MM.1S (cell line): ENCODE data around the gene ATF3.

ENCODE experiments used
- DNase-seq: peaks from one replicate; pipeline ENCODE4 v3.0.0-alpha.2; 2015
- H2AFZ ChIP-seq: fragments of 300-600 bp; sonication (generic); 2 replicates; pipeline ENCODE4 v1.6.0; 2016; ENCODE audit warnings: antibody characterized with exemption, low read length
- H3F3A ChIP-seq: fragments of 300-600 bp; sonication (generic); 2 replicates; pipeline ENCODE4 v1.6.1; 2016; ENCODE audit warnings: mild to moderate bottlenecking, antibody characterized with exemption, low read length, moderate library complexity, mixed read lengths; ENCODE audit not compliant: insufficient read depth
- H3K27ac ChIP-seq: fragments of 300-600 bp; sonication (generic); 2 replicates; pipeline ENCODE4 v1.5.1; 2016; ENCODE audit warnings: mild to moderate bottlenecking, low read length
- H3K27me3 ChIP-seq: fragments of 300-600 bp; sonication (generic); replicated peaks from 2 replicates; pipeline ENCODE4 v1.6.0; 2016; ENCODE audit warnings: low read length; ENCODE audit not compliant: insufficient read depth
- H3K36me3 ChIP-seq: fragments of 300-600 bp; sonication (generic); replicated peaks from 2 replicates; pipeline ENCODE4 v1.6.1; 2016; ENCODE audit warnings: mild to moderate bottlenecking, low read length, mixed read lengths; ENCODE audit not compliant: insufficient read depth
- H3K4me1 ChIP-seq: fragments of 300-600 bp; sonication (generic); 2 replicates; pipeline ENCODE4 v1.6.1; 2016; ENCODE audit warnings: low read length, mixed read lengths
- H3K4me2 ChIP-seq: fragments of 300-600 bp; sonication (generic); 2 replicates; pipeline ENCODE4 v1.6.0; 2016; ENCODE audit warnings: low read depth, low read length
- H3K4me3 ChIP-seq: fragments of 300-600 bp; sonication (generic); 2 replicates; pipeline ENCODE4 v1.5.1; 2016; ENCODE audit warnings: low read length, mixed read lengths
- H3K79me2 ChIP-seq: fragments of 300-600 bp; sonication (generic); 2 replicates; pipeline ENCODE4 v1.6.1; 2016; ENCODE audit warnings: mixed run types, low read length, mixed read lengths
- H3K9ac ChIP-seq: fragments of 300-600 bp; sonication (generic); 2 replicates; pipeline ENCODE4 v1.6.1; 2016; ENCODE audit warnings: low read length, mixed read lengths
- H3K9me2 ChIP-seq: fragments of 300-600 bp; sonication (generic); replicated peaks from 2 replicates; pipeline ENCODE4 v1.6.1; 2016; ENCODE audit warnings: mild to moderate bottlenecking, low read length, mixed read lengths; ENCODE audit not compliant: insufficient read depth
- H3K9me3 ChIP-seq: fragments of 300-600 bp; sonication (generic); replicated peaks from 2 replicates; pipeline ENCODE4 v1.6.1; 2016; ENCODE audit warnings: mild to moderate bottlenecking, low read length, mixed read lengths; ENCODE audit not compliant: insufficient read depth
- H4K20me1 ChIP-seq: fragments of 300-600 bp; sonication (generic); 2 replicates; pipeline ENCODE4 v1.6.1; 2016; ENCODE audit warnings: mild to moderate bottlenecking, low read length, moderate library complexity, mixed read lengths; ENCODE audit not compliant: insufficient read depth
- CTCF ChIP-seq: fragments of 300-600 bp; sonication (generic); IDR thresholded peaks from 2 replicates; pipeline ENCODE4 v1.5.1; 2016; ENCODE audit warnings: antibody characterized with exemption, low read length, mixed read lengths
- EZH2 ChIP-seq: fragments of 300-600 bp; sonication (generic); optimal IDR thresholded peaks from 2 replicates; pipeline ENCODE3; 2017; ENCODE audit warnings: low read depth, mild to moderate bottlenecking, antibody characterized with exemption, low read length, mixed read lengths
- EZH2phosphoT487 ChIP-seq: fragments of 300-600 bp; sonication (generic); IDR thresholded peaks from 2 replicates; pipeline ENCODE4 v1.6.1; 2018; ENCODE audit warnings: antibody characterized with exemption, low read length

The ATF3 gene

GRCh38 chr1:212628046-212628445 is 19.5 kb downstream of the ATF3 start:
- Histone ChIP-seq H3K27me3 (no peaks in the 10 kb centered on the region), H3K9me2 (no peaks in the 10 kb centered on the region), H3K9me3 (no peaks in the 10 kb centered on the region), H2AFZ (no peak overlapping the region), H3K27ac (no peak overlapping the region), H3K36me3 (no peaks in the 10 kb centered on the region), H3K79me2 (no peaks in the 10 kb centered on the region), H3F3A (no peaks in the 10 kb centered on the region), H4K20me1 (no peaks in the 10 kb centered on the region), H3K4me3 (no peak overlapping the region), H3K4me1 (peaks cover 11% of the 10 kb centered on the region), H3K4me2 (no peak overlapping the region), H3K9ac (no peak overlapping the region)
- DNase-seq, result no peak
- TF ChIP-seq EZH2 (no peak), EZH2phosphoT487 (no peak), CTCF (no peak)

GRCh38 chr1:212628813-212629415 is 20.4 kb downstream of the ATF3 start:
- no peak for DNase-seq
- Histone ChIP-seq H3K9me3 (no peaks in the 10 kb centered on the region), H3K4me2 (no peak overlapping the region), H3K27me3 (no peaks in the 10 kb centered on the region), H3K9me2 (no peaks in the 10 kb centered on the region), H3K4me1 (peaks cover 11% of the 10 kb centered on the region), H3K79me2 (no peaks in the 10 kb centered on the region), H3K36me3 (no peaks in the 10 kb centered on the region), H3K4me3 (no peak overlapping the region), H3F3A (no peaks in the 10 kb centered on the region), H2AFZ (no peak overlapping the region), H4K20me1 (no peaks in the 10 kb centered on the region), H3K9ac (no peak overlapping the region), H3K27ac (no peak overlapping the region)
- TF ChIP-seq EZH2phosphoT487 (no peak), EZH2 (no peak), CTCF (no peak)

DNA sequence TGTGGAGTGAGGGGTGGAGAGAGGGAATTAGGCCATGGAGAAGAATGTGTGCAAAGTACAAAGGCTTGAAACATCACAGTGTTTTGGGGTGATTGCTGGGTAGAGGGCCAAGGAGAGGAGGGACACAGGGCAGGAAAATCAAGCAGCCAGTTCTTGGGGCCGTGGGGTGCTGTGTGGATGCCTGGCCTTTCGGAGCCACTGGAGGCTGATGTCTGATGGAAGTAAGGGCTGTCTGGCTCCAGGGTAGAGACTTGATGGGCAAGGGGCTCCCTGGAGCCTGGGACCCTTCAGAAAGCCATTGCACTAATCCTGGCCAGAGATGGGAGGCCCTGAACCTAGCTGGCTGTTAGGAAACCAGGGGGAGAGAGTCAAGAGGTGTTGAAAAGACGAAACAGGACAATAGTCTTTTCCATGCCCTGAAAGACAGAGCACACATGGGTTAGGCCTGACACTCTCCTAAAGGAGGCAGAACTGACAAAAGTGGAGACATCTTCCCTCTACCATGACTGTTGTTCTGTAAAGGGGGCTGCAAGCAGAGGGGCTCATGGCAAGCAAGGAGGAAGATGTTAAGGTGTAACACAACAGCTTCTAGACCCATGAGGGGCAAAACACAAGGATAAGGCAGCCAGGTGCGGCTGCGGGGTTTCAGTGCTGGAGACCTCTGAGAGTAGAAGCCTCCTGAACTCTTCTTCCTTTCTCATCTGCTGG is 21.0 kb downstream of the ATF3 start:
- Histone ChIP-seq H3K79me2 (no peaks in the 10 kb centered on the region), H3K4me2 (0 out of 2 replicates have a peak overlapping the region, but pooled peaks have one; percentile 9), H3K4me3 (no peak overlapping the region), H2AFZ (peak overlapping the region; percentile 47), H3K36me3 (no peaks in the 10 kb centered on the region), H3K27ac (no peak overlapping the region), H3K9me3 (no peaks in the 10 kb centered on the region), H4K20me1 (no peaks in the 10 kb centered on the region), H3F3A (peaks cover 4% of the 10 kb centered on the region), H3K4me1 (peaks cover 17% of the 10 kb centered on the region), H3K9ac (no peak overlapping the region), H3K9me2 (no peaks in the 10 kb centered on the region), H3K27me3 (no peaks in the 10 kb centered on the region)
- DNase-seq, result no peak
- TF ChIP-seq EZH2 (no peak), EZH2phosphoT487 (no peak), CTCF (no peak)
